SK-N-DZ (cell line): ENCODE measurements around the gene MYO1D.

ENCODE experiments used
- DNase-seq: peaks from one replicate; pipeline ENCODE4 v3.0.0-alpha.2; 2015; ENCODE audit warnings: low spot score

Gene MYO1D

DNA sequence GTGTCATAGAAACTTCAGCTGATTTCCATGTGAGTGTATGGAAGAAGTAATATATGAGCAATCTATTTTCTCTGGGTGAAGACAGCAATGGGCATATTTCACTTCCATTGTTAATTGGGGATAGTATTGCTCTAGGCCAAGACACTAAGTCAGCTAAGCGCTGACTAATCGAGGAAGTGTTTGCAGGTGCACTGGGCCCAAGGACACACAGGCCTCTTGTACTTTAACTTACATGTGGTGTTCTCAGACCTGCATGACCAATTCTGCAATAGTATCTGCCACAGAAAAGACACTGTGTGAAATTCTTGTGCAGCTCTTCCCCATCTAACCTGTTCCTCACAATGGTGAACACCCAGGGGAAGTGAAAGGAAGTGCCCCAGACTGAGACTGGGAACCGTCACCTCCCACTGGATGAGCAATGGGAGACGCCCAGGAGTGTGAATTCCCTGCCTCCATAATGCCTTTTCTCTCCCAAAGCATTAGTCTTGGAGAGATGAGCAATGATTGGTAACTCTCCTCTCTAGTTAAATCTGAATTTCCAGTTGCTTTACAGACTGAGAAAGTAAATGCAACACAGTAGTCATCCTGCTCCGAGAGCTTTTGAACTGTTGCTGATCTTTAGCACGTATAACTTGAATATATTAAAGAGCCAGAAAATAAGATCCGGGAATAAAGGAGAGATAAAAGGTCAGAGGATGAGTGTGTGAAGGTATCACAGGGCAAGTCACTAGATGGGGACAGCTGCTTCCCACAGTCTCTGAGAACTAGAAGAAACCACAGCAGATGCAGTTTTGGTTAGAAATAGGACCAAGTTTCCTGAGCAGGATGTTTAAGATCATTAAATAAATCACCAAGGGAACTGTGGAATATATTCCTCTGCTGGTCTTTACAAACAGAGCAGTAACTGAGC lies 307.5 kb downstream of the MYO1D start:
- DNase-seq: no peak

DNA sequence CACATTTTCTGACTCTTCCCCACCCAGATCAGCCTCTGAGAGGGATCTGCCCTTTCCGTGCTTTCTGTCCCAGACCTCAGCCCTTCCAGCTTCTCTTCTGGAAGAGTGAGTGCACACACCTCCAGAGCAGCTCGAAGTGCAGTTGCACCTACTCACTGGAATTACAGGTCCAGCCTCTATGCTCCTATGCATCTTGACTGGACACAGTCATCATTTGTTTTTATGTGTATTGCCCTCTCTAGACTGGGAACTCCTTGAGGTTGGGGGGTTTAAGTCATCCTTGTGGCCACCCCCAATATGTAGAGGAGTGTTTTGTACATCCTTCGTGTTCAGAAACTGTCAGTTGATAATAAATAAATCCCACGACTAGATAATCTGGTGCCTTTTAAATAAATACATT lies 308.2 kb downstream of the MYO1D start:
- no peak for DNase-seq

DNA sequence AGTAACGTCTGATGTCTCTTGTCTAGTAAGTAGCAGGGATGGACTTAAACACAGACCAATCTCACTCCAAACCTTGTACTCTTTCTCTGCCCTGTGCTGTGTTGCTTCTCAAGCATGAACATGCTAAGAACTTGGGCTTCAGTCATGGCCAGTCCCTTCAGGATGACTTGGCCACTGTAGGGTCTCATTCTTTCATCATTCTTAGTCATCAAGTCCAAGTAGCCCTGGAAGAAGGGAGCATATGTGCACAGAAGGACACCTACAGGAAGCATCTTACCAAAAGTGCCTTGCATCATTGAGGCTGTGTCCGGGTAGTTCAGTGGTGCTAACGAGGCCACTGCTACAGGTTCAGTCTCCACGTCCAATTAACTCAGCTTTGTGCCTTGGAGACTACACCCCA lies 309.4 kb downstream of the MYO1D start:
- no peak for DNase-seq

- no peak for DNase-seq
These were observed 309.8 kb downstream of the MYO1D start for GRCh38 chr17:32567086-32567485.

GRCh38 chr17:32566303-32566702 lies 310.6 kb downstream of the MYO1D start:
- DNase-seq: no peak

- no peak for DNase-seq
These were observed 311.5 kb downstream of the MYO1D start for GRCh38 chr17:32565401-32565800.

DNA sequence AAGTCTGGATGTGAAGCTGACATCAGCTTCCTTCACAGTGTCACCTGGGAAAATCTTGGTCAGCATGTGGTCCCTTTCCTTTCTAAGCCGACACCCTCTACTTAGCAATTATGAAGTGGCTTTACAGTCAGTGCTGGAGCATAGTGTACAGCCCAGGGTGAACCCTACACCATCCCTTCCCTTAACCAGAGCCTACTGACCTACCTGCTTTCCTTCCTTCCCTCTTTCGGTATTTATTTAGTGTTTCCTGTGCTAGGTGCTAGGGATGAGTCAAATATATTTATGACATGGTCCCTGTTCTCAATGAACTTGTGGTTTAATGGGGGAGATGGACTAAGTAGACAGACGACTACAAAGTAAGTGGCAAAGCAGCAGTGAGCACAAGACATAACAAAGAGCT lies 312.6 kb downstream of the MYO1D start:
- no peak for DNase-seq

- DNase-seq: no peak
These were observed 313.3 kb downstream of the MYO1D start for GRCh38 chr17:32563583-32563982.

- DNase-seq: no peak
These were observed 317.8 kb downstream of the MYO1D start for GRCh38 chr17:32558997-32559650.

GRCh38 chr17:32558326-32558955 lies 318.5 kb downstream of the MYO1D start:
- no peak for DNase-seq

GRCh38 chr17:32555611-32556310 lies 321.2 kb downstream of the MYO1D start:
- DNase-seq: no peak

GRCh38 chr17:32553168-32553567 lies 323.8 kb downstream of the MYO1D start:
- no peak for DNase-seq

- no peak for DNase-seq
These were observed 324.6 kb downstream of the MYO1D start for GRCh38 chr17:32552280-32552679.

DNA sequence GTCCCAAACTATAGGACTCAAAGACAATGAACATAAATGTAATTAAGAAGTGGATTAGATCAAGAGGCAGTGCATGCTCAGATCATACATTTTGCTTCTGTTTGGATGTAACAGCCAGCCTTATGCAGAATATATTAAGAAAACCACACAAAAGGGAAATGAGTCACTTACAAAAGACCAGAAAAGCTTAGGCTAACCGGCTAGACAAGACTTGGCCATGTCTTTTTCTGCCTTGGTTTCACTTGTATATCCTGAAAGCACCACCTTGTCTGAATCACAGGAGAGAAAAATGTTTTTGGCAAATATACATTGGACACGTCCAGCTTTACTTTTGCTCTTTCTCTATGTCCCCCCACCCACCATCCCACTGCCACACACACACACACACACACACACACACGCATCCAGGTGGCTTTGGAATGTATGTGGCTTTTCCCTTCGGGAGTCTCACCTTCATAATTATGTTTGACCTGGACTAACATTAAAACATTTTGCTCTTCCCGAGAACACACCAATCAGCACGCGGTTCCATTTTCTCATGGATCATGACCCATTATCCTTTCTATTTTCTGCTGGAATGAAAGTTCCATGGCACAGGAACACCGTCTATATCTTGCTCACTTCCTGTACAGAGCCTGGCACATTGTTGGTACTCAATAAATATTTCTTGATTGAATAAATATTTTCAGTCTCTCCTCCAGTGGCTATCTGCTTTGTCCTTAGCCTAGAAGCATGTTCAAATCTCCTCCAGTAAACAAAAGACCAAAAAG lies 325.6 kb downstream of the MYO1D start:
- DNase-seq: no peak

DNA sequence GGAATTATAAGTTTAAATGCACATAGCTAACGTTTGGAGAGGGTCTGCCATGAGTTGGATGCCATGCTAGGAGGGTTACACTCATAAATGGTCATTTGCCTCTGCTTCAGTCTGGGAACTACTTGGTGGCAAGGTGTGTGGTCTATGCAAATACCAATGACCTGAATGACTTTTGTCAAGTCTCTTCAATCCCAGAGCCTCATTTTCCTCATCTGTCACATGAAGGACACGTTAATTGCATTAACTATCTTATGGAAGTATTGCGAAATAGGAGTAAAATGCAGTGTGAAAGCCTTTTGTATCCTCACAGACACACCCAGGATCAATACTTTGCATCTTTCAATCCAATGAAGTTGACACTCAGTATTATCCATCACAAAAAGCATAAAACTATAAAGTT lies 327.4 kb downstream of the MYO1D start:
- DNase-seq: no peak

GRCh38 chr17:32546031-32546444 lies 330.9 kb downstream of the MYO1D start:
- peak; percentile 36 for DNase-seq

DNA sequence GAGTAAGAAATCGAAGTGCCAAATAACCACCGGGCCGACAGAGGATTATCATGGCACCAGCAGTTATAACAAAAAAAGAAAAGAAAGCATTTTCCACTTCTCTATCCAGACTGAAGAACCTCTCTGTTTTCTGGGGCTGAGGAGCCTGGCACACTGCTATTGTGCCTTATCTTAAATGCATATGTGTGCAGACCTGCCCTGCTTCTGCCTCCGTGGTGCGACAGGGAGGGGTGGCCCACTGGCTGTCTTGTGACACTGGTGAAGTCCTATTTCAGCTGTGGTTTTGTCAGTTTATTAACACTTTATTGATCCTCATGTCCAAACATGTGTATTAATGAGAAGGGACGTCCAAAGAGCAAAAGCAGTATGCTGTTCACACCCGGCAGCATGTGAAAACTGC lies 334.7 kb downstream of the MYO1D start:
- no peak for DNase-seq

DNA sequence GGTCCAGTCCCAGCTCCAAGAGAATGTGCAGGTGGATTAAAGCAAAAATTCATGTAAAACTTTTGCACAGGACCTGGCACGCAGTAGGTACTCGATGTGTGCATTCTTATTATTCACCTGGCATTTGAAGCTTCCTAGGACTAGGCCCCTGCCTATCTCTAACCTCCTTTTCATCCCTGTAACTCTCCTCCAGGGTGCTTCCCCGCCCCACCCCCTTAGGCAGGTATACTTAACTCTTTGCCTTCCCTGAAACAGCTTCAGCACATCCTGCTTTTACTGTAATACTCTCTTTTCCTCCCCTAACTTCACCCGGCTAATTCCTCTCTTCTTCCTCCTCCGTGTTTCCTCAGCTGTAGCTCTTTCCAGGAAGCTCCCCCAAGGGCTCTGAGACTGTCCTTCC lies 335.3 kb downstream of the MYO1D start:
- no peak for DNase-seq

DNA sequence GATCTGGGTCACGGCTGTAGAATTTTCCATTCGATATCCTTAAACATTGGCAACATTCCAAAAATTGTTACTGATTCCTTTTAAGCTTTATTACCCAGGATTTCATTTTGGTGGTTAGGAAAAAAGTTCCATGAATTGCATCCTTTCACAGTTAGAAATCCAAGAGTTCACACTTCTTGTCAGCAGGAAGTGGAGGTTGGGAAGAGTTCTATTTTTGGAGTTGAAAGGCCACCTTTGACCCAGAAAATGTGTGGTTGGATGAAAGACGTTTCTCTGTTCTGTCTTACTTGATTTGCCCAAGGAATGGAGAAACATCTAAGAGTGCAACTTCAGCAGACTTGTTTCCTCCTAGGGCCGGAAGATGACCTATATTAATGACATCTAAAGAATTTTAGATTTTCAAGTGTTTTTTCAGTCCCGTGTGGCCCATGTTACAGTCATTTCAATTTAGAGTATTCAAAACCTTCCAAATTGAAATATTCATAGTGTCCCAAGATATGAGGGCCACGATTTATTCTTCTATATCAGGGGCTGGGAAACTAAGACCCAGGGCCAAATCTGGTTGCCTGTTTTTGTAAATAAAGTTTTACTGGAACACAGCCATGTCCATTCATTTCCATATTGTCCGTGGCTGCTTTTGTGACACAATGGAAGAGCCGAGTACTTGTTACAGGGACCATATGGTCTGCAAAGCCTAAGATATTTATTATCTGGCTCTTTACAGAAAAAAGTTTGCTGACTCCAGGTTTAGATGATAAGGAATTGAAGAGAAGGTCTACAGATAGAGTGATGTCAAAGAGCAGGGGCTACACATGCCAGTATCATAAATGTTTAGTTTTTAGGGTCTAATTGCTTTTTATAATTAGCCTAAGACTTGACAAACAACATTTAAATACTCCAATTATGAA lies 339.9 kb downstream of the MYO1D start:
- DNase-seq: no peak

GRCh38 chr17:32533296-32533695 lies 343.6 kb downstream of the MYO1D start:
- DNase-seq: no peak
